Gastrocnemius medialis (tissue), 4 donors: ENCODE measurements around the gene OPCML.

Experiments used
- POLR2A ChIP-seq, 2 donors: fragments of 450-650 bp; IDR thresholded peaks; one replicate each; pipeline ENCODE4 v1.6.1; 2017; ENCODE audit warnings: antibody characterized with exemption in 2 of 2, mild to moderate bottlenecking in 2 of 2, moderate library complexity in 2 of 2
- TF ChIP-seq, protein P1 (sequence below), 5 experiments: fragments of 450-650 bp in 3 of 5; fragments of 200-600 bp in 2 of 5; sonication (generic) in 2 of 5; IDR thresholded peaks in 4 of 5; conservative IDR thresholded peaks in 1 of 5; 1 replicate in 4 of 5; 2 replicates in 1 of 5; pipeline ENCODE4 v1.5.1; 2016 to 2019; ENCODE audit warnings: antibody characterized with exemption in 5 of 5, mild to moderate bottlenecking in 3 of 5, moderate library complexity in 3 of 5

DNA sequence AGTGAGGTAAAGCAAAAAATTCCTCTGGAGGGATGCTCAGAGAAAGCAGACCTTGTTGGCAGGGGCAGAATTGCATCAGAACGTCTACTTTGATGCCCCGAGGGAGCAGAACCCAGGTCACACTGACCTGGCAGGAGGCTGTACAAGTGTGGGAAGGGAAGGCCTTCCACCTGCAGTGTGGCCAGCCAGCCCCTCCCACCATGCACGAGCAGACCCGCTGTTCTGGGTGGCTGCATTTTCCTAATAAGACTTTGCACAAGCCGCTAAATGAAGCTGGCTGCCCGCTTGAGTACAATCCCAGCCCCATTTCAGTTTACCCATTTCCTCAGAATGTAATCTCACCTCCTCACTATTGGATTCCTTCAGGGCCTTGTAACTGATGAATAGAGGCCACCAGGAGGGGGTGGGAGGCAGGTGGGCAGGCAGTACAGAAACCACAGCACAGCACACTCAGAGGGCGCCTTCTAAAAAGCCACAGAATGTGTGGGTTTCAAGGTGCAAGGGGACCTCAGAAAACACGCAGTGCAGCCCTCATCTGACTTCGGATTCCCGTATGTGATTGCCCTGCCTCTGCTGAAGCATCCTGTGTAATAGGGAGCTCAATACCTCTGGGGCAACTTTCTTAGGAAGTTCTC is 316.6 kb downstream of the OPCML start:
- TF ChIP-seq, protein P1, sequence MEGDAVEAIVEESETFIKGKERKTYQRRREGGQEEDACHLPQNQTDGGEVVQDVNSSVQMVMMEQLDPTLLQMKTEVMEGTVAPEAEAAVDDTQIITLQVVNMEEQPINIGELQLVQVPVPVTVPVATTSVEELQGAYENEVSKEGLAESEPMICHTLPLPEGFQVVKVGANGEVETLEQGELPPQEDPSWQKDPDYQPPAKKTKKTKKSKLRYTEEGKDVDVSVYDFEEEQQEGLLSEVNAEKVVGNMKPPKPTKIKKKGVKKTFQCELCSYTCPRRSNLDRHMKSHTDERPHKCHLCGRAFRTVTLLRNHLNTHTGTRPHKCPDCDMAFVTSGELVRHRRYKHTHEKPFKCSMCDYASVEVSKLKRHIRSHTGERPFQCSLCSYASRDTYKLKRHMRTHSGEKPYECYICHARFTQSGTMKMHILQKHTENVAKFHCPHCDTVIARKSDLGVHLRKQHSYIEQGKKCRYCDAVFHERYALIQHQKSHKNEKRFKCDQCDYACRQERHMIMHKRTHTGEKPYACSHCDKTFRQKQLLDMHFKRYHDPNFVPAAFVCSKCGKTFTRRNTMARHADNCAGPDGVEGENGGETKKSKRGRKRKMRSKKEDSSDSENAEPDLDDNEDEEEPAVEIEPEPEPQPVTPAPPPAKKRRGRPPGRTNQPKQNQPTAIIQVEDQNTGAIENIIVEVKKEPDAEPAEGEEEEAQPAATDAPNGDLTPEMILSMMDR (IDR thresholded peaks at IDR 0.05 in 4 of 5, conservative IDR thresholded peaks at IDR 0.05 in 1 of 5): no peak
- TF ChIP-seq POLR2A (IDR thresholded peaks at IDR 0.05): no peak
